Myocyte (in vitro differentiated cells): Measurements from ENCODE around the gene MECP2. TPM values are rescaled to one million over a fixed set of nuclear protein-coding genes. Genes with fewer than 3 reads are reported as not detected.
A peak's percentile ranks its signal among the peaks of the same experiment; 100 is the strongest.

ENCODE experiments used
- DNase-seq: peaks from one replicate; pipeline ENCODE4 v3.0.0-alpha.2; 2012; ENCODE audit warnings: low read depth
- total RNA-seq: library from RNA; depleted of rRNA; stranded (reverse); fragments of >200 nt; gene quantifications from 2 replicates; pipeline ENCODE4 v1.2.3, GENCODE V29; 2014

The MECP2 gene
- total RNA-seq, 1 donor from 2014 or later = 28.5 TPM

- peak; percentile 55 for DNase-seq
Observed at GRCh38 chrX:154019633-154020528, 77.6 kb downstream of the MECP2 start, which contains the start of gene IRAK1. TSS of gene IRAK1 (minus strand) at chrX:154019902. CDS start at chrX:154019812, 90 bp downstream.

GRCh38 chrX:154019061-154019621 lies 78.4 kb downstream of the MECP2 start:
- no peak for DNase-seq

- DNase-seq = no peak
Observed at GRCh38 chrX:154018518-154019060, 78.9 kb downstream of the MECP2 start.

GRCh38 chrX:154017766-154018517 lies 79.6 kb downstream of the MECP2 start:
- DNase-seq = no peak

GRCh38 chrX:154016366-154017076 lies 81.0 kb downstream of the MECP2 start:
- DNase-seq = no peak

- DNase-seq = no peak
Observed at GRCh38 chrX:154015581-154016264, 81.8 kb downstream of the MECP2 start.

GRCh38 chrX:154014429-154015380 lies 82.8 kb downstream of the MECP2 start:
- DNase-seq = no peak

- no peak for DNase-seq
Observed at GRCh38 chrX:154013614-154014360, 83.7 kb downstream of the MECP2 start.

- DNase-seq = no peak
Observed at GRCh38 chrX:154013001-154013421, 84.5 kb downstream of the MECP2 start.

GRCh38 chrX:154012336-154012991 lies 85.1 kb downstream of the MECP2 start:
- no peak for DNase-seq

- DNase-seq = no peak
Observed at GRCh38 chrX:154011376-154012335, 85.9 kb downstream of the MECP2 start.

GRCh38 chrX:154010330-154011087 lies 87.0 kb downstream of the MECP2 start:
- no peak for DNase-seq

- DNase-seq = no peak
Observed at GRCh38 chrX:154008521-154008920, 89.0 kb downstream of the MECP2 start.

GRCh38 chrX:154006947-154007346 lies 90.6 kb downstream of the MECP2 start:
- DNase-seq = no peak

- no peak for DNase-seq
Observed at GRCh38 chrX:154004315-154004714, 93.2 kb downstream of the MECP2 start.

- peak; percentile 89 for DNase-seq
Observed at GRCh38 chrX:154002215-154002719, 95.2 kb downstream of the MECP2 start.
